GM12875 (cell line): Measurements from ENCODE around the gene UBE2N.

Source experiments
- H3K4me3 ChIP-seq: one replicate; pipeline ENCODE4 v1.5.1; 2011; ENCODE audit warnings: low read depth, low read length, control low read depth
- CTCF ChIP-seq: IDR thresholded peaks from 2 replicates; pipeline ENCODE4 v1.5.1; 2011; ENCODE audit warnings: low read depth, mild to moderate bottlenecking, control low read depth, inconsistent platforms, low read length, moderate library complexity, borderline replicate concordance; ENCODE audit not compliant: insufficient read depth

The UBE2N gene

DNA sequence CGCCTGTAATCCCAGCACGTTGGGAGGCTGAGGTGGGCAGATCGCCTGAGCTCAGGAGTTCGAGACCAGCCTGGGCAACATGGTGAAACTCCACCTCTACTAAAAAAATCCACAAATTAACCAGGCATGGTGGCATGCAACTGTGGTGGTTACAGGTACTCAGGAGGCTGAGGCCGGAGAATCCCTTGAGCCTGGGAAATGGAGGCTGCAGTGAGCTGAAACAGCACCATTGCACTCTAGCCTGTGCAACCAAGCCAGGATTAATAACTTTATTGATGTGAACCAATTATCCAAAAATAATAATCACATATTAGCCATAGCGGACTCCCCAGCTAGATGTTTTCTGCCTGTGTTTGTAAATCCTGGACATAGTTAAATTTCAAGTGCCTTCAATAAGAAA lies 65.8 kb downstream of the UBE2N start:
- H3K4me3 ChIP-seq: no peak overlapping the region
- no peak for TF ChIP-seq CTCF

DNA sequence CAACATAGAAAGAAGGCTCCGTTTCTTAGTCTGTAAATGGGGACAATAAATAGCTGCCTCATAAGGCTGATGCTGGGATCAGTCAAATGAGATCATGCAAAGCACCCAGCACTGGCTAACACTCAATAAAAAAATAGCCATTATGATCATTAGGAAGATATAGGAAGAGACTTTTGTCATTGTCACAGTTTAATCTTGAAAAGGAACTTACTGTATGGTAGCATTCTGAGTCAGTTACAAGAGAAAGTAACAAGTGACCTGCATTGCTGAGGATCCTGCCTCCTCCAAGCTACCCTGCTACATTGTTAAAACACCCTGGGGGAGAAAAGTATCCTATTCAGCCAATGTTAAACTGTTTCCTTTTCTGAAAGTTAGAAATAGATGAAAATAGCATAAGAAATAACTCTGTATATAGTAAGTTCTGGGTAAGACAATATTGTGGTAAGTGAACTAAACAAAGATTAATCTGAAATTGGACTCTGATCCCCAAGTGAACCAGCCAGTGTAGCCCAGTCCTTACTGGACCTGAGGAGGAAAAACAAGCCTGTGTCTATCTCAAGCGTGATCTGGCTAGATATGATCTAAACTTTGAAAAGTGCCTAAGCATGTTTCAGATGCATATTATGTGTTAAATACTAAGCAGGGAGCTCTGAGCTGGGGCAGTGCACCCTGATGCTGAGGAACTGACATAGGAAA lies 67.6 kb downstream of the UBE2N start:
- no peak overlapping the region for H3K4me3 ChIP-seq
- TF ChIP-seq CTCF: no peak

GRCh38 chr12:93370947-93371346 lies 70.8 kb downstream of the UBE2N start:
- H3K4me3 ChIP-seq: no peak overlapping the region
- TF ChIP-seq CTCF: no peak

- no peak overlapping the region for H3K4me3 ChIP-seq
- TF ChIP-seq CTCF: no peak
These were observed 72.2 kb downstream of the UBE2N start for GRCh38 chr12:93369505-93369904.

- no peak overlapping the region for H3K4me3 ChIP-seq
- no peak for TF ChIP-seq CTCF
These were observed 73.0 kb downstream of the UBE2N start for GRCh38 chr12:93368766-93369165.

DNA sequence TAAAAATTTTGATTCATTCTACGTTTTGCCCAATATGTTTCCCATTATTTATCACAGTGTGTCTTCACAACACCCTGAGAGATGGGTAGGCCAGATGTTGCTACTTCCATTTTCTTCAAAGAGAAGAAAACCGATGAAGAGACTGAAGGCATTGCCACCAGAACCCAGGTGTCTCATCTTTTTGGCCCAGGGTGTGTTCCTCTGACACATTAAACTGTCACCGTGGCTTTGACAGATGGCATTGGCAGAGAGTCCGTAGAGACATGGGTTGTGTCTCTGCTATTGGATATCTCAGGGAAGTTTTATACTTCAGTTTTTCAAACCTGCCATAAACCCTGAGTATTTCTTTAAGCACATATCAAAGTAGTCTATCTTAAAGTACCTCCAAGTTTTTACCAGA lies 75.3 kb downstream of the UBE2N start:
- H3K4me3 ChIP-seq: no peak overlapping the region
- no peak for TF ChIP-seq CTCF

DNA sequence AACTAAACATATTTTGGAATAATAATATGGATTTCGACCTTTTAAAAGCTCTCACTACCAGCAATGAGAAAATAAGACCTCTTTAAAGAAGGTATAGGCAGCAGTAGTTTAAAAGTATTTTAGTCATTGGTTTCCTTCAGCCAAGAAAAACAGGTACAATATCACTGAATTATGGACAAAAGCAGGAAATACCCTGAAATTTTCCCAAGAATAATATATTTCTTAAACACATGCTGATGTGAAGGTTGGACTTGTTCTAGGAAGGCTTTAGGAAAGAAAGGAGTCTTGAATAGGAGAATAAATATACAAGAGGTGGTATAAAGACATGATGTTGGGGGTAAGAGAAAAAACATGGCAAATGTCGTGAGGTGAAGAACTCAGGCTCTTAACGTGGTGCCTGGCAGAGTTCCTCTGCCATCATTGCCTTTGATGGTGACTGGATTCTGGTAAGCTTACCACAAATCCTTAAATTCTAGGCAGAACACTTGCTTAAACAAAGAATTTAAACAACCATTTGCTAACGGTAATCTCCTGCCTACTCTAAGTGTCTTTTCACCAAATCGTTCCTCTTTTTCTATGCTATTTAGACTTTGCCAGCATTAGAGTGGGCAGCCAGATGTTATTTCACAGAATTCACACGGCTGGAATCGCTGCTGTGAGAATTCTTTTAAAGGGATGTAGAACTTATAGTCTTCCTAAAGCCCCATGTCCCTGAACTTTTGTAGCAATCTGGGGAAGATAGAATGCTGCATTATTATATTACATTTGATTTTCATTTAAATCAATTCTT lies 75.9 kb downstream of the UBE2N start:
- no peak for TF ChIP-seq CTCF

More for the DNA sequence above, 75.9 kb downstream of the UBE2N start:
- H3K4me3 ChIP-seq: no peak overlapping the region
